Heart right ventricle (tissue), 16 donors: ENCODE data around the gene ADGRL4. TPM values are rescaled to one million over a fixed set of nuclear protein-coding genes. Genes with fewer than 3 reads are reported as not detected.
"Not testable (repeated sequence)": the region's sequence is repeated elsewhere in the genome, so short reads cannot be mapped to it uniquely, and the experiment has no call there.

Experiments
- ATAC-seq, 8 donors: fragments of 200-7000 bp; cut with Tn5 transposase; one replicate each; pipeline ENCODE4 v1.9.1; 2020; ENCODE audit warnings: mild to moderate bottlenecking in 8 of 8, moderate library complexity in 8 of 8, moderate number of reproducible peaks in 1 of 8
- DNase-seq, 2 donors: peaks; one replicate each; pipeline ENCODE4 v3.0.0-alpha.2; 2020
- H3K27ac ChIP-seq, 10 donors: fragments of 200-600 bp; sonication (generic) in 2 of 10; one replicate each; pipeline versions ENCODE4 v1.5.0 to v1.8.0; 2020 to 2022; ENCODE audit warnings: mild to moderate bottlenecking in 3 of 10
- H3K27me3 ChIP-seq, 7 donors: fragments of 200-600 bp; one replicate each; pipeline ENCODE4 v1.8.0; 2021 to 2022; ENCODE audit warnings: mild to moderate bottlenecking in 2 of 7
- H3K36me3 ChIP-seq, 9 donors: fragments of 200-600 bp; sonication (generic) in 1 of 9; one replicate each; pipeline versions ENCODE4 v1.5.0 to v1.8.0; 2020 to 2022; ENCODE audit warnings: mild to moderate bottlenecking in 2 of 9
- H3K4me1 ChIP-seq, 9 donors: fragments of 200-600 bp; sonication (generic) in 1 of 9; one replicate each; pipeline versions ENCODE4 v1.5.0 to v1.8.0; 2020 to 2022; ENCODE audit warnings: mild to moderate bottlenecking in 4 of 9
- H3K4me3 ChIP-seq, 10 donors: fragments of 200-600 bp; sonication (generic) in 2 of 10; one replicate each; pipeline versions ENCODE4 v1.5.0 to v1.8.0; 2020 to 2022; ENCODE audit warnings: mild to moderate bottlenecking in 7 of 10, moderate library complexity in 2 of 10
- H3K9me3 ChIP-seq, 11 donors: fragments of 200-600 bp in 10 of 11; sonication (generic) in 2 of 11; one replicate each; pipeline versions ENCODE4 v1.5.0 to v1.8.0; 2013 to 2022; ENCODE audit warnings: mild to moderate bottlenecking in 2 of 11, control low read depth in 1 of 11, moderate library complexity in 1 of 11
- CTCF ChIP-seq, 9 donors: fragments of 200-600 bp; sonication (generic) in 2 of 9; IDR thresholded peaks; one replicate each; pipeline versions ENCODE4 v1.5.0 to v1.8.0; 2021 to 2022; ENCODE audit warnings: antibody characterized with exemption in 9 of 9, mild to moderate bottlenecking in 5 of 9, moderate library complexity in 1 of 9
- WGBS, 2 donors: extraction: QIAGEN DNeasy Blood & Tissue Kit; methylation state at CpG; one replicate each; pipeline ENCODE4 v1.1.7; 2013; ENCODE audit warnings: inconsistent platforms in 1 of 2; 5-methylcytosine and 5-hydroxymethylcytosine counted together
- intact Hi-C, 10 donors: fragments of 100-400 bp; cut with DNase I; formaldehyde crosslinking; loops; one replicate each; pipeline versions ENCODE4 v1.11.1 to v1.14.2; 2022
- polyA plus RNA-seq, 2 donors: library from polyadenylated mRNA; stranded (reverse); fragments of 200-250 nt; gene quantifications; one replicate each; pipeline ENCODE4 v1.2.3, GENCODE V29; 2013
- total RNA-seq, 10 donors: library from RNA; stranded (reverse); fragmentation: NEBNext Ultra II Directional in 3 of 10; extraction: Animal tissue kit (Norgen Biotek cat#: 25700) in 3 of 10; gene quantifications; one replicate each; pipeline versions ENCODE4 v1.2.1 to v1.2.4, GENCODE V29; 2021 to 2023
- donor health status: Arrhythmogenic right ventricular cardiomyopathy.
- donor health status: ischemic (EF 13 %, LVEDD 7.1; RV severe dilation, severe dysfunction).
- donor health status: healthy with polysubstance abuse.
- donor health status: DM: no; HTN: yes; CAD: no.
- donor health status: DM: no; HTN: no; CAD: no.
- donor health status: ischemic (EF 25% LVEDD 6.9; RV normal size, moderate dysfunction).
- donor health status: ischemic (EF 25% LVEDD 5.7; RV mildly dilated, moderate dysfunction).
- donor health status: healthy.
- donor health status: DM: yes; HTN: yes; CAD: no.
- donor health status: Ischemic cardiomyopathy.
- donor health status: ischemic (EF 35%, LVEDD 5.7; RV mildly dilated, moderate dysfunction).
- donor health status: nonischemic (EF 11% LVEDD 7.7; RV severe dilation, severe dysfunction).
- donor health status: DM: yes; HTN: yes; CAD: no.
- donor health status: PGD.
- donor health status: ischemic (EF 29% LVEDD 5.4; RV normal size, mild dysfunction).
- donor health status: nonischemic (EF 23%, LVEDD 6.1; RV moderate dilation, normal function).

Gene ADGRL4
- total and polyA plus RNA-seq, 12 donors, result 10.7 to 33.9 (median 17.2) TPM

GRCh38 chr1:78980511-78980910 is 26.0 kb downstream of the ADGRL4 start:
- Histone ChIP-seq H3K9me3 (peaks cover 0 to under 1% (median 0%) of the 10 kb centered on the region in 11 donors), H3K4me3 (no peak overlapping the region), H3K27ac (no peak overlapping the region), H3K4me1 (peaks cover 0 to 18% (median 0%) of the 10 kb centered on the region in 9 donors), H3K36me3 (no peaks in the 10 kb centered on the region), H3K27me3 (no peaks in the 10 kb centered on the region)
- TF ChIP-seq CTCF (IDR thresholded peaks at IDR 0.05), result no peak
- intact Hi-C loops, result no loop called here
- 51 to 66% methylated on average over 3 of the region's 3 CpGs for WGBS, 2 donors
- ATAC-seq, result no peak
- no peak for DNase-seq

GRCh38 chr1:78972723-78973122 is 33.8 kb downstream of the ADGRL4 start:
- Histone ChIP-seq H3K9me3 (peaks cover 0 to 9% (median 2%) of the 10 kb centered on the region in 11 donors), H3K36me3 (no peaks in the 10 kb centered on the region), H3K4me3 (no peak overlapping the region), H3K27me3 (no peaks in the 10 kb centered on the region), H3K4me1 (peaks cover 0 to 5% (median 0%) of the 10 kb centered on the region in 9 donors), H3K27ac (no peak overlapping the region)
- no peak for ATAC-seq
- no peak for TF ChIP-seq CTCF (IDR thresholded peaks at IDR 0.05)
- WGBS, 2 donors, result 89% methylated on average over 2 of the region's 2 CpGs
- DNase-seq, result no peak
- intact Hi-C loops, result no loop called here

GRCh38 chr1:78967091-78967490 is 39.4 kb downstream of the ADGRL4 start:
- H3K4me3 ChIP-seq, H3K4me1 ChIP-seq, H3K27ac ChIP-seq, DNase-seq, intact Hi-C loops, ATAC-seq, H3K27me3 ChIP-seq, H3K36me3 ChIP-seq: not testable (repeated sequence)
- H3K9me3 ChIP-seq, result peaks cover 0 to 43% (median 21%) of the 10 kb centered on the region in 11 donors

GRCh38 chr1:78958711-78959110 is 47.8 kb downstream of the ADGRL4 start:
- intact Hi-C loops, result no loop called here
- Histone ChIP-seq H3K9me3 (peaks cover 0 to 11% (median 0%) of the 10 kb centered on the region in 11 donors), H3K27me3 (no peaks in the 10 kb centered on the region), H3K4me3 (no peak overlapping the region), H3K4me1 (no peaks in the 10 kb centered on the region), H3K27ac (no peak overlapping the region), H3K36me3 (no peaks in the 10 kb centered on the region)
- TF ChIP-seq CTCF (IDR thresholded peaks at IDR 0.05), result no peak
- WGBS, 2 donors, result 26 to 31% methylated on average over 2 of the region's 2 CpGs
- ATAC-seq (no peak), DNase-seq (no peak)

GRCh38 chr1:78950826-78951225 is 55.7 kb downstream of the ADGRL4 start:
- Histone ChIP-seq H3K36me3 (no peaks in the 10 kb centered on the region), H3K9me3 (no peaks in the 10 kb centered on the region), H3K4me3 (no peak overlapping the region), H3K27ac (no peak overlapping the region), H3K4me1 (no peaks in the 10 kb centered on the region), H3K27me3 (no peaks in the 10 kb centered on the region)
- DNase-seq (no peak), ATAC-seq (no peak)
- TF ChIP-seq CTCF (IDR thresholded peaks at IDR 0.05), result no peak
- 85 to 88% methylated on average over 2 of the region's 2 CpGs for WGBS, 2 donors
- intact Hi-C loops, result no loop called here
